Glomerular visceral epithelial cell (primary cell): ENCODE results near the gene KREMEN2.
"Not testable (repeated sequence)": the region's sequence is repeated elsewhere in the genome, so short reads cannot be mapped to it uniquely, and the experiment has no call there.

Experiments used
- DNase-seq: peaks from one replicate; pipeline ENCODE4 v3.0.0-alpha.2; 2016; ENCODE audit errors: extremely low spot score

The KREMEN2 gene

DNA sequence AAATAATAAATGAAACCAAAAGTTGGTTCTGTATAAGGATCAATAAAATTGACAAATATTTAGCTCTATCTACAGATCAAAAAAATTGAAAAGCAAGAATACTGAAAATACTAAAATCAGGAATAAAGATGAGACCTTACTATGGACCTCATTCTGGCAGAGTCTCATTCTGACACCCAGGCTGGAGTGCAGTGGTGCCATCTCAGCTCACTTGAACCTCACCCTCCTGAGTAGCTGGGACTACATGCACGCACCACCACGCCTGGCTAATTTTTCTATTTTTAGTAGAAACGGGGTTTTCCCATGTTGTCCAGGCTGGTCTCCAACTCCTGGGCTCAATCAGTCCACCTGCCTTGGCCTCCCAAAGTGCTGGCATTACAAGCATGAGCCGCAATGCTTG is 22.0 kb upstream of the KREMEN2 start:
- peak; percentile 47 for DNase-seq

DNA sequence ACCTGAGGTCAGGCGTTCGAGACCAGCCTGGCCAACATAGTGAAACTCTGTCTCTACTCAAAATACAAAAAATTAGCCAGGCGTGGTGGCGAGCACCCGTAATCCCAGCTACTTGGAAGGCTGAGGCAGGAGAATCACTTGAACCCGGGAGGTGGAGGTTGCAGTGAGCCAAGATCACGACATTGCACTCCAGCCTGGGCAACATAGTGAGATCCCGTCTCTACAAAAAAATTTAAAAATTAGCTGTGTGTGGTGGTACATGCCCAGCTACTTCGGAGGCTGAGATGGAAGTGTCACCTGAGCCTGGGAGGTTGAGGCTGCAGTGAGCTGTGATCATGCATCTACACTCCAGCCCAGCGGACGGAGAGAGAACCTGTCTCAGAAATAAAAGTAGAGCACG is 20.4 kb upstream of the KREMEN2 start:
- DNase-seq: not testable (repeated sequence)

DNA sequence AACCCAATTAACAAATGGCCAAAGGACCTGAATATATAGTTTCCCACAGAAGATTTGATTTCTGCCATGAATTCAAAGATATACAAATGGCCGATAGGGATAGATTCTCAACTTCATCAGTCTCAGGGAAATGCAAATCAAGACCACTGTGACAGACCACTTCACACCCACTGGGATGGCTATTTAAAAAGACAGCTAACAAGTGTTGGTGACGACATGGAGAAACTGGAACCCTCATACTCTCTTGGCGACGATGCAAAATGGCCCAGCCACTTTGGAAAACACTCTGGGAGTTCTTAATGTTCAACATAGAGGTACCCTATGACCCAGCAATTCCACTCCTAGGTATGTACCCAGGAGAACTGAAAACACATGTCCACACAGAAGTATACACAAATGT is 17.4 kb upstream of the KREMEN2 start:
- no peak for DNase-seq

DNA sequence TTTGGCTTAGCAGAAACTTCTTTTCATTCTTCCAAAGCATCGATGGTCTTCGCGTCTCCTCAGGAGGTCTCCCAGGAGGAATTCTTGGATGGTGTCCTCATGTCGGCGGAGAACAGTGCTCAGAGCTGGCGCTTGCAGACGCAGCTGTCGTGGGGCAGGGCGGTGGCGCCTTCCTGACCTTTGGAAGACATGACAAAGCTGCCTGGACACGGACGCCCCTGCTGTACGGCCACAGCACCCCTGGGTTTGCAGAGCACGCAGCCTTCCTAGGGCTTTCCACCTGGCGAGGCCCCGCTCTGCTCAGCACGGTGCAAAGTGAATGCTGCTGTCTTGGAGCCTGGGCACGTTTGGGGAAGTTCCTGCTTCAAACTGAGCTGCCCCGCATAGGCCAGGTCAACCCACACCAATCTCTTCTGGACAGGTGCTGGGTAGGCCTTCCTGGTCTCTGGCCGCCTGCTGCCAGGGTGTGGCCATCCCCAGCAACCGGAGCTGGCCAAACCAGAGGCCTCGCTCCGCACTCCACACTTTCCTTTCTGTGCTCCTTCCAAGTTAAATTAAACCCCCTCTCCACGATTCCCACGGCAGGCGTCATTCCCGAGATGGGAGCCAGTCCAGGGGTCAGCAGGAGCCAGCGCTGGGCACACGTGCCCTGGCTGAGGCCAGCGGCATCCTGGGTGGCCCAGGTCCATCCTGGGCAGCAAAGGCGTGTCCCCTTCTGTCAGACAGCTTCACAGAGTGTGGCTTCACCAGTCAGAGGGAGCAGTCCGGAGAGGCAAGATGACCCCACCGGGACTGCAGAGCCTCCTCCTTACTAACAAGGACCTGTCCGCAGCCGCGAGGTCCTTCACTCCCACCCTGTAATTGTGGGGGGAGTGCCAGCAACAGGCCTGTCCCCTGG is 15.0 kb upstream of the KREMEN2 start:
- DNase-seq: no peak

DNA sequence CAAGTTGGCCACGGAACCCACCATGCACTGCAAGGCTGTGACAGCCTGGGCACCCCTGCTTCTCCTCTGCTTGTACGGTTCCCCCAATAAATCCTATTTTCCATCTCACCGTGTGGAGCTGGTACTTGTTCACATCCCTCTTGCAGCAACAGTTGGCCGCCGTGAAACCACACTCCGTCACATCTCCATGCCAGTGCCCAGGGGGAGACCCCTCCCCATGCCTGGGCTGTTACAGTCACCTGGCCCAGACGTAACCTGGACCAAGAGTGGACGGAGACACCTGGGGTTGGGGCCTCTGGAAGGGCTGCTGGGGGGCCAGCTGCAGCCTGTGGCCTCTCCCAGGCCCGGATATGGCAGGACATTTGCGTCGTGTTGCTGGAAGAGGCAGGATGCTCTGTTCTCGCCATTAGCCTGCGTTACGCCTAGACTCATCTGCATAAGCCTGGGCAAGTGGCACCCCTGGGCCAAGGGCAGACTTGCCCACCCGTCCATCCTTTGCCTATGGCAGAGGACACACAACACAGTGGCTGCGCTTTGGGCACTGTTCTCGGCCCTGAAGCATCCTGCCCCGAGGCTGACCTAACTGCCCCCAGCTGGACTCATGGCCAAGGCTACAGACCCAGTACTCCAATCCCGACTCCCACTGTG is 14.2 kb upstream of the KREMEN2 start:
- DNase-seq: no peak

DNA sequence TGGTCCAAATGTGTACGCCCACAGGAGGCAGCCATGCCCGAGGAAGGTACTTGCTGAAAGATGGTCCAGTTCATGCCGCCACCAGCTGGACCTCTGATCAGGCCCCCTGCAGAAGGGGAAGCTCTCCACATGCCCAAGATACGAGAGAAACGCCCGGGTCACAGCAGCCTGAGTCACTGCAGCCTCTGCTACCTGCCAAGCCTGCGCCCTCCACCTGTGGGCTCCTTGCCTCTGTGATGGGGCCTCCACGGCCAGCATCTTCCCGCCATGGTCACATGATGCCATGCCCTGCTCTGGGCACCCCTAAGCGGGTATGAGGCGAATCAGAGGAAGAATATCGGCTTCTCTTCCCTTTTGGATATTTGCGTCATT is 13.7 kb upstream of the KREMEN2 start:
- DNase-seq: no peak

DNA sequence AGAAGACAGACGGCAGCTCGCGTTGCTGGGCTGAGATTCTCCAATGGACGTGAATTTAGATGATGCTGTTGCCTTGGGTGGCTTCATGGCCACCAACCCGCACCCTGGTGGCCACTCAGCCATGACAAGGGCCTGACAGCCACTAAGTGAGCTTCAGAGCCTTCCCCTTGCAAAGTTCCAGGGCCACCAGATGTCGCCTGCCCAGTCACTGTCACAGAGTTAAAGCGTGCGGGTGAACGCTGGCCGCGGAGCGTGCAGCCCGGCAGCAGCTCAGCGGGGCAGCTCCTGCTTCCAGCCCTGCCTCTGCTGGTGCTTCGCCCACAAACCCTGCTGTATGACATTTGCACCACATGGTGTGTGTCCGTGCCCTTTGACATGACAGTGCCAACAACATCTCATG is 13.3 kb upstream of the KREMEN2 start:
- no peak for DNase-seq

DNA sequence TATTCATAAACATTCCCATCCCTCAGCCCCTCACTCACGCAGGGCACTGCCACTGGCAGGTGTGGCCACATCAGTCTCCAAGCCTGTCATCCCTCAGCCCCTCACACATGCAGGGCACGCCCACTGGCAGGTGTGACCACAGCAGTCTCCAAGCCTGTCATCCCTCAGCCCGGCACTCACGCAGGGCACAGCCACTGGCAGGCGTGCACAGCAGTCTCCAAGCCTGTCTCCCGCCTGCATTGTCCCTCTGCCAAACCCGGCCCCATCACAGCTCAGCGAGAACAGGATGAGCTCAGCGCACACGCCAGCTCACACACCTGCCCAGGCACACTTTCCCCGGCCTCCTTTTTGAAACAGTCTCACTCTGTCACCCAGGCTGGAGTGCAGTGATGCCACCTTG is 11.4 kb upstream of the KREMEN2 start:
- DNase-seq: no peak

DNA sequence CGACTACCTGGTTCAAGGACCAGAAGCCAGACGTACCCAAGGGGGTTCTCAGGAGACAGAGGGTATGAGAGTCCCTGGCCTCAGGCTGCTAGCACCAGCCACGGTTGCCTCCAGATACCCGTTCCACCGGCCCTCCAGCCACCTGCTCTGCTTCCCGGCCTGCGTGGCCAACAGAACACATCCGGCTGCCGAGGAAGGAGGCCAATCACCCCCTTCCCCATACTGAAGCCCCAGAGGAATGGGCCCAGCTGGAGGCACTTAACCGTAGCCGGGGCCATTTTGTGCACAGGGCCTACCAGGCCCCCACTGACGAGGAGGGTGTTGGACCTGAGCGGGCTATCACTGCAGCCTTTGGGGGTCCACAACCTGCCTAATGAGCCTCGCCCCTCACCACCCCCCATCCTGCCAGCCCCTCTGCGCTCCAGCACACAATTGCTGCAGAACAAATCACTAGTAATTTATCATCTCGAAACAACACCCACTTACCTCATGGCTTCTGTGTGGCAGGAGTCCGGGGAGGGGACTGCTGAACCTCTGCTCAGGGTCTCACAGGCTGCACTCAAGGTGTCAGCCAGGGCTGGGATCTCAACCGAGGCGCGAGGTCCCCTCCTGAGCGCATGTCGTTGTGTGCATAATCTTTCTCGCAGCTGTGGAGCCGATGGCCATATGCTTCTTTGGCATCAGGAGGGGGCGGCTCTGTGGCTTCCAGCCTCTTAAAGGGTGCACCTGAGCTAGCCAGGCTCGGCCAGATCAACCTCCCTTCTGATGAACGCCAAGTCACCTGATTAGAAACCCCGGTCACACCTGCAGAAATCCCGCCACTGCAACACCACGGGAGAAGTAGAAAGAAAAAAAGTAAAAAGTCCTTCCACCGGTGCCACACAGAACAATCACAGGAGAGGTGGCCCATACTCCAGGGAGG is 10.1 kb upstream of the KREMEN2 start:
- DNase-seq: no peak

DNA sequence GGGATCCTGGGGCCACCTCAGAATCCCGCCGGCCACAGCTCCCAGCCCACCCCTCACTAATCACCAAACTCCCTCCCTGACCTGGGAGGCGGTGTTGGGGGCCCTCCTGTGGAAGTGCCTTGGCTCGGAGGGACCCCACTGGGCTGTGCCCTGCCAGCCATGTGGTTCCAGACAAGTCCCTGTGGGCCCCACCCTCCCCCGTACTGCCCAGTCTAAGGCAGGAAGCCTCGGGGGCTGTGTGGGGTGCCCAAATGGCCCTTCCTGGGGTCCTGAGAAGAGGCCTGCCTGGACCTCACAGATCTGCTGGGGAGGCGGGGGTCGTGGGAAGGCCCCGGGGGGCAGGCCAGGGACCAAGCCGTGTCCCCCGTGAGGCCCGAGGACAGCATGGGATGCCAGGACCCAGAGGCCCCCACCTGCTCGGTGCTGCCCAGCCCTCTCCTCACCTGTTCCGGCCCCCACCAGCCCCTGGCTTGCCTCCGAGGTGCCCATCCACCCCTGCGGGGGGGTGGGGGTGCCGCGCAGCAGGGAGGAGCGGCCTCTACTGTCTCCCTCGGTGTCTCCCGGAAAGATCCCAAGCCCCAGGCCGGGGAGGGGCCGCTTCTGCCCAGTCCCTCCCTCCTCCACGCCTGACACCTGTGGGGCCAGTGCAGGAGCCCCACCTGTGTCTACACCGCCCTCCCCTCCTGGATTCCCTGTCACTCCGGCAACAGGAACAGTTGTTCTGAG is 9.3 kb upstream of the KREMEN2 start:
- no peak for DNase-seq

DNA sequence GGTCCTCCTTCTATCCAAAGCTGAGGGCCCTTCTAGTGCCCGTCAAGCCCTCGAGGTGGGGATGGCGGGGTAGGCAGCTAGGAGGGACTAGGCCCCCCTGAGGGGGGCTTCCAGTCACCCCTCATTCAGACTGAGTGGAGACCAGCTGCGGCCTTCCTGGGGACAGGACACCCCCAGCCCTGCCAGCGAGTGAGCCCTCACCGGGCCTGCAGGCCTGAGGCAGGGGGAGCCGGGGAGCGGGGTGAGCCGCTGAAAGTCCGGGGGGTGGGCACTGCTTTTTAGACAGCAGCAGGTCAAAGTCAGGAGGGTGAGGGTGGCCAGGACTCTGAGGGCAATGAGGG is 8.7 kb upstream of the KREMEN2 start:
- DNase-seq: no peak

DNA sequence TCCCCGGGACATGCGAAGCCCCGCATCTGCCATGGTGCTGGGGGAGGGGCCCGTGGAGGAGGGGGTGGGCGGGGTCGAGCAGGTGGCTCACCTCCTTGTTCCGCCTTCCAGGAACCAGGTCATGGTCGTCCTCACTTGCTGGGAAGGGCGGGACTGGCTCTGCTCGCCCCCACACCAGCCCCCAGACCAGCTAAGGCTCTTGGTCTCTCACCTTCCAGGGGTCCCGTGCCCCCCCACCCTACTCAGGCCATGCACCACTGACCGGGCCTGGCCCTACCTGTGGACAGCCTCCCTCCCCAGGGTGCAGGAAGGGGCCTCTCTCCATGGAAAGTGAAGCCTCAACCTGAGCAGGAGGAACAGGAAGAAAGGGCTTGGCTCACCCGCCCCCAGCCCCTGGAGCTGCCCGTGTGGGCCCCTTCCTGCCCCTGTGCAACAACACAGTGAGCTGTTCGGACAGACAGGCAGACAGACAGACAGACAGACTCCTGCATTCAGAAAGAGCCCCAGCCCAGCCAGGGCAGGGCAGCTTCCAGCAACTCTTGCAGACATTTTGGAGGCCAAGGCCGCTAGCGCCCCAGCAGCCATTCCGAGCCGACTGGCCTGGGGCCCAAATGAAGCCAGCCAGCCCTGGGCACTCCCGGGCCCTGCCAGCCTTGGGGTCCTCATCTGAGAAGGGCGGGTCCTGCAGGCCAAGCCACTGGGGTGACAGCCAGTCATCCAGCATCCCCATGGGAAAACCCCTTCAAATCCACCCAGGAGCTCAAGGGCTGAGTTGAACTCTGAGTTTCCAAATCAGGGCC is 8.1 kb upstream of the KREMEN2 start:
- no peak for DNase-seq

DNA sequence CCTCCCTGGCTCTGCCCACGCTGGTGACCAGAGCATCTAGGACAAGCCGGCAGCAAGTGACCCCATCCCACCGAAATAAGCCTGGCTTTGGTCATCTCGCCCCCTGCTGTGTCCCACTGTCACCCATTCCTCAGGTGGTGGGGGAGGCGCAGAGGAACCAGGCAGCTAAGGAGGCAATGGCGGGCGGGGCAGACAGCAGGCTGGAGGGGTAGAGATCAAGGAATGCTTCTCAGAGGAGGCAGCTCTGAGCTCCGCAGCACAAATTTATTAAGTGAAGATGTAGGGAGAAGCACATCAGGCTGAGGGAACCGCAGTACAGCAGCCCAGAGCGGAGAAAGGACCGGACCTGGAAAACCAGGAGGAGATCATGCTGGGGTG is 7.5 kb upstream of the KREMEN2 start:
- DNase-seq: no peak

DNA sequence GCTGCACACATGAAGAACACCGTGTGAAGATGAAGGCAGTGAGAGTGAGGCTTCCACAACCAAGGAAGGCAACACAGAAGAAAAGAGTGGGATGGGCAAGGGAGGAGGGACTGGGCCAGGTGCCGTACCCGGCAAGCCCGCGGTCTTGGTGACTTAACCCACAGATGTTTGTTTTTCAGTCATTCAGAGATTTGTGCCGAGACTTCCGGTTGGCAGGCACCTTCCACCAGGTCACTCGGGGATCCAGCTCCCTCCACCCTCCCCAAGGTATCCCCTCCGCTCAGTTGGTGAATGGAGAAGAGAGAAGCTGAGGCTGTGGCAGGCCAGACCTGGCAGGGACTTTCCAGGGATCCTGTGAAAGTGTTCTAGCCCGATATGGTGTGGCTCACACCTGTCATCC is 4.9 kb upstream of the KREMEN2 start:
- DNase-seq: no peak

DNA sequence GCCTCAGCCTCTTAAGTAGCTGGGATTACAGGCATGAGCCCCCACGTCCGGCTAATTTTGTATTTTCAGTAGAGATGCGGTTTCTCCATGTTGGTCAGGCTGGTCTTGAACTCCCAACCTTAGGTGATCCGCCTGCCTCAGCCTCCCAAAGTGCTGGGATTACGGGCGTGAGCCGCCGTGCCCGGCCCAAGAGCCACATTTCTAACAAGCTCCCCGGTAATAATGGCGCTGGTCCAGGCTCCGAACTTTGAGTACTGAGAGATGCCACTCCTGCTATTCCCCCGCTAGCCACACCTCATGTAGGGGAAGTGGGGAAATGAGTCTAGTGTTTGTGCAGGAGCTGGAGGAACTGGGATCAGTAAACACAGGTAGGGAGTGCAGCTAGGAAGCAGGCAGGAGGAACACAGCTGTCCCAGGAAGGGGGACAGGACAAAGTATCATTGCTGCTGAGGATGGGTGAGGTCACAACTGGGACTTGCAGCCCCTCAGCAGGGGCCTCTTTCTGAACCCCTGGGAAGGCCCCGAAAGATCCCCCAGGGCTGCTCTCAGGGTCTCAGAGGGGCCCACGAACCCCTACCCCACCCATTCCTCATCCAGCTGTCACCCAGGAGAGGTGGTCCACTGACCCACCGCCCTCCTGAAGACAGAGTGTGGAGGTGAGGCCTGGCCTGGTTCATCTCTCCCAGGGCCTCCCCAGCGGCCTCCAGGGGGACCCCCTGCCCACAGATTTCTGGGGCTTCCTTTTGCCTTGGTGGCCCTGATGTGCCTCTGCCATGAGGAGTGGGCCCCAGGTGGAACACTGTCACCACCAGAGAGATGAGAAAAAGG is 3.7 kb upstream of the KREMEN2 start:
- DNase-seq: no peak

DNA sequence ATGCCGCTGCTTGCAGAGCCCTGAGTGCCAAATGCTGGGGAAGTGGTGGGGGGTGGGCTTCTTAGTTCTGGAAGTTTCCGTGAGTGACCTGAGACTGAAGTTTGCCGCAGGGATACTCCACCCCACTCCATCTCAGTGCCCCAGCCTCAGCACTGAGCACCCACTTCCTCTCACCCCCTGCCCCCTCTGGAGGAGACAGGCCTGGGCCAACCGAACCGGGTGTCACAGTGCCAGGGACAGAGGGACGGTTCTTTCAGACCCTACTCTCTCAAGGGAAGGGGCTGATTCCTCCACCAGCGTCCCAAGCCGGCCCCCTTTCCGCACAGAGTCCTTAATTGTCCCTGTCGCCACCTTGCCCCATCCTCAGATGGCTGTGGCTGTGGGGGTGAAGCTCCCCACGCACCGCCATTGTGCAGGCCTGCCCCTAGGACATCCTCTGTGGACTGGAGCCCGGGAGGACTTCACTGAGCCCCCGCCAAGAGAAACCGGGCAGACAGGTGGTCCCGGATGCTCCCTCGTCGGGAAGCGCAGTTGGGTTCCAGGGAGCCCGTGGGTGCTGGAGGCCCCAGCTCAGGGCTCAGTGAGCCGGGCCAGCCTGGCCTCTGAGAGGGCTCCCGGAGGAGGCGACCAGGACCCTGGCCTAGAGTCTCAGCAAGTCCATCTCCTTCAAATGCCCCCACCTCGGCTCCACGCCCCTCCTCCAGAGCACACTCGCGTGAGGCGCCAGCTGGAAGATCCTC is 1.6 kb upstream of the KREMEN2 start:
- DNase-seq: no peak

DNA sequence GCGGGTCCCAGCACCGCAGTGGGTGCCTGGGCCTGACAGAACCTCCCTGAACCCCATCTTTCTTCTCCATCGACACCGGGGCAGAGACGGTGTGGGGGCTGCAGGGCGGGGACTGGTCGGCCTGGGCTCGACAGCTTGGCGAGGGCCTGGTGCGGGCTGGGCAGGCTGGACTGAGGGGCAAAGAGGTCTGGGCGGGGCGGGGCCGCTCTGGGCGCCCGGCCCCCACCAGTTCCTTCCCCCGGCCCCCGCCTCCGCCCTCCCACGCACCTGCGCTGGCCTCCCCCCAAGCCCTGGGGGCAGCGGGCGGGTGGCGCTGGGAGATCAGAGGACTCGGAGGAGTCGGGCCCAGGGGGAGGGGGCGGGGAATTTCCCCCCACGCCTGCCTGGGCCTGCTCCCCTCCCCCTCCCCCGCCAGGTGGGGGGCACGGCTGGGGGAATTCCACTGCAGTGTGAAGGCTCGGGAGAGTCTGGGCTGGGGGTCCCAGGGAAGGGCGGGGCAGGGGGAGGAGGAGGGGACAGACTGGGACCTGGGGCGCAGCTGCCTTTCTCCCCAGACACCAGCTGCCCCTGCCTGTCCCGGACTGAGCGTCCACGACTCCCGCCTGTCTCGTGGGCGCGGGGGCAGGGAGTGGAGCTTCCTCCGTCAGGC is 877 bp upstream of the KREMEN2 start:
- DNase-seq: no peak

DNA sequence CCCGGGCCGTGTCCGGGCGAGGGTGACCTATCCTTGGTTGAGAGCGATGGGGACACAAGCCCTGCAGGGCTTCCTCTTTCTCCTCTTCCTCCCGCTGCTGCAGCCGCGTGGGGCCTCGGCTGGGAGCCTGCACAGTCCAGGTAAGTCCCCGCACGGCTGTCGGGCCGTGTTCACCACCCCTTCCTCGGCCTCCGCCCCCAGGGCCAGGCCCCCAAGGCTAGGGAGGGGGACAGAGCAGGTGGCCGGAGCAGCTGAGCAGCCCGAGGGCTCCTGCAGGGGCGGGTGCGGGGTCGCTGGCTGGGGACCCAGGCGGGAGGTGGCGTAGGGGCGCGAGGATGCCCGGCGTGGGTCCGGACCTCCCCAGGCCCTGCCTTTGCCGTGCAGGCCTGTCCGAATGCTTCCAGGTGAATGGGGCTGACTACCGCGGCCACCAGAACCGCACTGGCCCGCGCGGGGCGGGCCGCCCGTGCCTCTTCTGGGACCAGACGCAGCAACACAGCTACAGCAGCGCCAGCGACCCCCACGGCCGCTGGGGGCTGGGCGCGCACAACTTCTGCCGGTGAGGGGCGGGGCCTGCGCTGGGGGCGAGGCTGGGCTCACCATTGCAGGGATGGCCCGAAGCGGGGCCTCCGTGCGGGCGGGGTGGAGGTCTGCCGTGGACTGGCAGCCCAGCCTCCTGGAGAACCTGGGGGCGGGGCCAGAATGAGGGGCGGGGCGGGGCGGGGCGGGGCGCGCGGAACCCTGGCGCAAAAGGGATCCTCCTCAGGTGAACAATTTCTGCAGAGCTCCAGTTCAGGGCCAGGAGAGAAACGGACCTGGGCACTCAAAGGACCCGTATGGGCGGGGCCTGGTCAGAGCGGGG is 631 bp downstream of the KREMEN2 start:
- DNase-seq: peak; percentile 70
